CD4-positive, alpha-beta T cell treated with Interleukin-15 for 4 hours (primary cell): ENCODE results near the gene UCKL1.

Experiments used
- DNase-seq: peaks from one replicate; pipeline ENCODE4 v3.0.0-alpha.2; 2020; ENCODE audit warnings: low spot score

UCKL1 gene

GRCh38 chr20:63890201-63890576 is 66.0 kb downstream of the UCKL1 start:
- no peak for DNase-seq
